GM19099 (cell line): ENCODE data around the gene CMPK2.

Experiments used
- POLR2A ChIP-seq: IDR thresholded peaks from 3 replicates; pipeline ENCODE4 v1.6.1; 2011; ENCODE audit warnings: low read depth; ENCODE audit not compliant: insufficient read length; ENCODE audit errors: extremely low read depth

CMPK2 gene

GRCh38 chr2:6865346-6866274, at the start of gene CMPK2:
Gene CMPK2 (minus strand): TSS chr2:6865907. CDS start chr2:6865696, 211 bp downstream.
- TF ChIP-seq POLR2A: peak; percentile 96

- TF ChIP-seq POLR2A: no peak
These were observed 49.7 kb upstream of the CMPK2 start for GRCh38 chr2:6915399-6915798.

GRCh38 chr2:6914828-6915227, 49.1 kb upstream of the CMPK2 start:
- TF ChIP-seq POLR2A: no peak

- no peak for TF ChIP-seq POLR2A
These were observed 47.9 kb upstream of the CMPK2 start for GRCh38 chr2:6913415-6914157.

GRCh38 chr2:6911721-6912120, 46.0 kb upstream of the CMPK2 start:
- TF ChIP-seq POLR2A: no peak

- no peak for TF ChIP-seq POLR2A
These were observed 44.0 kb upstream of the CMPK2 start for GRCh38 chr2:6909431-6910385.

- no peak for TF ChIP-seq POLR2A
These were observed 42.6 kb upstream of the CMPK2 start for GRCh38 chr2:6908291-6908690.

GRCh38 chr2:6906165-6906741, 40.5 kb upstream of the CMPK2 start:
- no peak for TF ChIP-seq POLR2A

GRCh38 chr2:6905668-6906067, 40.0 kb upstream of the CMPK2 start:
- TF ChIP-seq POLR2A: no peak

GRCh38 chr2:6896930-6897759, 31.4 kb upstream of the CMPK2 start:
- no peak for TF ChIP-seq POLR2A

GRCh38 chr2:6893876-6894482, 28.3 kb upstream of the CMPK2 start:
- no peak for TF ChIP-seq POLR2A

GRCh38 chr2:6888724-6889123, 23.0 kb upstream of the CMPK2 start:
- TF ChIP-seq POLR2A: no peak

GRCh38 chr2:6887751-6888192, 22.1 kb upstream of the CMPK2 start:
- TF ChIP-seq POLR2A: no peak
